GM21786 (cell line): ENCODE data around the gene HOMER2.
"Not testable (repeated sequence)": the region's sequence is repeated elsewhere in the genome, so short reads cannot be mapped to it uniquely, and the experiment has no call there.

Experiments
- ATAC-seq: cut with Tn5 transposase; IDR thresholded peaks from one replicate; pipeline ENCODE4 v1.9.1; 2021; ENCODE audit not compliant: unreplicated experiment

HOMER2 gene

GRCh38 chr15:82839136-82839535, 113.4 kb downstream of the HOMER2 start:
- no peak for ATAC-seq

- no peak for ATAC-seq
Measured at GRCh38 chr15:82838096-82838735, 114.3 kb downstream of the HOMER2 start.

GRCh38 chr15:82835391-82835917, 117.1 kb downstream of the HOMER2 start:
- ATAC-seq: no peak

GRCh38 chr15:82833362-82833682, 119.2 kb downstream of the HOMER2 start:
- no peak for ATAC-seq

GRCh38 chr15:82832601-82833361, 119.7 kb downstream of the HOMER2 start:
- ATAC-seq: peak; percentile 87

- no peak for ATAC-seq
Measured at GRCh38 chr15:82831894-82832600, 120.5 kb downstream of the HOMER2 start.

- ATAC-seq: no peak
Measured at GRCh38 chr15:82830427-82831173, 121.9 kb downstream of the HOMER2 start.

- ATAC-seq: no peak
Measured at GRCh38 chr15:82829234-82829633, 123.3 kb downstream of the HOMER2 start.

- no peak for ATAC-seq
Measured at GRCh38 chr15:82828075-82828474, 124.4 kb downstream of the HOMER2 start.

GRCh38 chr15:82823049-82823448, 129.5 kb downstream of the HOMER2 start:
- no peak for ATAC-seq

- not testable (repeated sequence) for ATAC-seq
Measured at GRCh38 chr15:82821851-82822250, 130.7 kb downstream of the HOMER2 start.

GRCh38 chr15:82821396-82821795, 131.1 kb downstream of the HOMER2 start:
- ATAC-seq: not testable (repeated sequence)

- ATAC-seq: no peak
Measured at GRCh38 chr15:82820128-82820527, 132.4 kb downstream of the HOMER2 start.

GRCh38 chr15:82812994-82813393, 139.5 kb downstream of the HOMER2 start:
- ATAC-seq: no peak

- no peak for ATAC-seq
Measured at GRCh38 chr15:82810890-82811426, 141.6 kb downstream of the HOMER2 start.

- ATAC-seq: peak; percentile 7
Measured at GRCh38 chr15:82810061-82810889, 142.2 kb downstream of the HOMER2 start.

GRCh38 chr15:82809308-82810060, 143.0 kb downstream of the HOMER2 start, which contains the start of gene WHAMM:
TSS of gene WHAMM (plus strand) at chr15:82809628. CDS start at chr15:82809727, 99 bp downstream.
- peak; percentile 75 for ATAC-seq

GRCh38 chr15:82808634-82809041, 143.9 kb downstream of the HOMER2 start:
- ATAC-seq: no peak
